GM04504 (cell line): ENCODE results near the gene BBS5.
"Not testable (repeated sequence)": the region's sequence is repeated elsewhere in the genome, so short reads cannot be mapped to it uniquely, and the experiment has no call there.

Source experiments
- DNase-seq: peaks from one replicate; pipeline ENCODE4 v3.0.0-alpha.2; 2012; ENCODE audit warnings: low read depth

BBS5 gene

GRCh38 chr2:169479257-169480078 lies at the start of gene BBS5:
TSS of gene BBS5 (plus strand) at chr2:169479494. CDS start at chr2:169479554, 60 bp downstream.
- DNase-seq = peak; percentile 66

DNA sequence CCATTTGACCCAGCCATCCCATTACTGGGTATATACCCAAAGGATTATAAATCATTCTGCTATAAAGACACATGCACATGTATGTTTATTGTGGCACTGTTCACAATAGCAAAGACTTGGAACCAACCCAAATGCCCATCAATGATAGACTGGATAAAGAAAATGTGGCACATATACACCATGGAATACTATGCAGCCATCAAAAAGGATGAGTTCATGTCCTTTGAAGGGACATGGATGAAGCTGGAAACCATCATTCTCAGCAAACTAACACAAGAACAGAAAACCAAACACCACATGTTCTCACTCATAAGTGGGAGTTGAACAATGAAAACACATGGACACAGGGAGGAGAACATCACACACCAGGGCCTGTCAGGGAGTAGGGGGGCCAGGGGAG lies 47.5 kb upstream of the BBS5 start:
- DNase-seq = not testable (repeated sequence)

DNA sequence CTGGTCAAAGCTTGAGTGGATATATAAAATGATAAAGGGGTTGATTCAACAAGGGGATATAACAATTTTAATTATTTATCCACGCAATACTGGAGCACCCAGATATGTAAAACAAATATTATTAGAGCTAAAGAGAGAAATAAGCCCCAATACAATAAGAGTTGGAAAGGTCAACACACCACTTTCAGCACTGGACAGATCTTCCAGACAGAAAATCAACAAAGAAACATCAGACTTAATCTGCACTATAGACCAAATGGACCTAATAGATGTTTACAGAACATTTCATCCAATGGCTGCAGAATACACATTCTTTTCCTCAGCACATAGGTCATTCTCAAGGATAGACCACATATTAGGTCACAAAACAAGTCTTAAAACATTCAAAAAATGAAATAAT lies 45.1 kb upstream of the BBS5 start:
- DNase-seq = not testable (repeated sequence)

GRCh38 chr2:169438466-169439072 lies 40.7 kb upstream of the BBS5 start:
- DNase-seq = no peak

- no peak for DNase-seq
Measured at GRCh38 chr2:169439900-169440299, 39.4 kb upstream of the BBS5 start.

DNA sequence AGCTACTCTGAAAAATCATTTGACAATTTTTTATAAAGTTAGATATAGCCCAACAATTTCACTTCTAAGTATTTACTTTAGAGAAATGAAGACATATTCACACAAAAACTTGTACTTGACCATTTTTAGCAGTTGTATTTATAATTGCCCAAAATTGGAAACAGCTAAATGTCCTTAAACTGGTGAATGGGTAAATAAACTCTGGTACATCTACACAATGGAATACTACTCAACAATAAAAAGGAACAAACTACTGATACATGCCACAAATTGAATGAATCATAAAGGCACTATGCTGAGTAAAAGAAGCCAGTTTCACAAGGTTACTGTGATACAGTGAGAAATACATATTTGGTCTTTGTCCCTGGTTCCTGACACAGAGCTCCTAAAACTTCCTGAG lies 32.8 kb upstream of the BBS5 start:
- no peak for DNase-seq

DNA sequence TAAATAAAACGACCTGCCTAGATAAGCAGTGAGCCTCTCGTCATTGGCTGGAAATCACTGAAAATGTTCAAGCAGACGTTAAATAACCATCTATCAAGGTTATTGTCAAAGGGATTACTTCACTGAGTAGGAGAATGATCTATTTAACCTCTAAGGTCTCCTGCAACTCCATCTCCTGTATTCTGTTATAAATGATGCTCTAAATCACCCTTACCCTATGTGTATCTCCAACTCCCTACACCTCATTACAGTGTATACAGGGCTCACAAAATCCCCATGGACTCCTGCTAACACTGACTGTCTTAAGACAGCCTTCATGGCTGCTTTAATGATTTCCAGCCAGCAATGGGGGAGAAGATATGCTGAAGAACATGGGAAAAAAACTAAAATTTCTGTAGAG lies 31.0 kb upstream of the BBS5 start:
- no peak for DNase-seq

DNA sequence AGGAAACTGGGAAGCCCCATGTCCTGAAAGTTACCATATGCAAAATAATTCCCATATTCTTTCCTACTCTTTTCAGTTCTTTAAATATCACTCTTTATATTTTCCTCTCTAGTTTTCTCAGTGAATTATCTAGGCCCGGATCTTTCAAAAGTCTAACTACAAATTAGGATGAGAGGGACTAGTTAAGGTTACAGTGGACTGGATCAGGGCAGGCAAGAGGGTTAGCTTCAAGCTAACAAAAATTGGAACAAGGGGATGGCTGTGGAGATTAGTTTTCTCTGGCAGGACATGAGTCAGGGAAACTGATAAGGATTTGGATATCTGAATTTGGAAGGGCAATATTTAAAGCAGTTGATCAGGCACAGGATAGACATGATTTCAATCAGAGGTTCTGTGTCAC lies 30.4 kb upstream of the BBS5 start:
- no peak for DNase-seq

DNA sequence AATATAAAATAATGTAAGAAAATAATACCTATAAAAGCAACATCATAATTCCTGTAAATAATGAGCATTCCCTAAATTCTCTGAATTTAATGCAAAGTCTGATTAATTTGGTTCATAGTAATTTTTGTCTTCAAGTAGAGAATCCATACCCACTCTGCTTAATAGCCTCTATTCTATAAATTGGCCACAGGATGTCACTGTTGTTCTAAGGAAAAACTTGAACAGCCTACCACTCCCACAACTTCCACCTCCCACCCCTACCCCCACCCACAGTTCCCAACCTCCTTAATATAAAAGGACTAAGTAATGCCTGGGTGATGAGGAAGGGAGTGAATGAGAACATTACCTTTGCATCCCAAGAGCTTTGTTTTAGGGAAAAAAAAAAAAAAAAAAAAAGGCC lies 27.2 kb upstream of the BBS5 start:
- DNase-seq = peak; percentile 6

GRCh38 chr2:169453044-169453443 lies 26.2 kb upstream of the BBS5 start:
- DNase-seq = not testable (repeated sequence)

DNA sequence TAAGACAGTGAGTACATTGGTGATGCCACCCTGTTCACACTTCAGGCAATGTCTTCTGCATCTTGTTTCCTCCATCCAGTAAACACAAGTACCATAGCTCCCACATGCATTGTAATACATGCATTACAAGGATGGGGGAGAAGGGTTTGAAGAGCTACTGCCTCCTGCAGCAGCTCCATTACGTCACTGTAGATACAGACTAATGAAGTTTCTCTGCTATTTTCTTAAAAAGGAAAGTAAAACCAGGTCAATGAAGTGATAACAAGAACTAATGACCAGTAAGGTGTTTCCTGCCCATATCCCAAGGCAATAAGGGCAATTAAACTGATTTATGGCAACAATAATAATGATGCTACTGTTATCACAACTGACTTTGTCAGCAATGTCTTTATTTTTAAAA lies 18.2 kb upstream of the BBS5 start:
- DNase-seq = no peak

GRCh38 chr2:169462896-169463695 lies 16.2 kb upstream of the BBS5 start:
- peak; percentile 35 for DNase-seq

- no peak for DNase-seq
Measured at GRCh38 chr2:169464466-169464865, 14.8 kb upstream of the BBS5 start.

- no peak for DNase-seq
Measured at GRCh38 chr2:169464882-169465281, 14.4 kb upstream of the BBS5 start.

DNA sequence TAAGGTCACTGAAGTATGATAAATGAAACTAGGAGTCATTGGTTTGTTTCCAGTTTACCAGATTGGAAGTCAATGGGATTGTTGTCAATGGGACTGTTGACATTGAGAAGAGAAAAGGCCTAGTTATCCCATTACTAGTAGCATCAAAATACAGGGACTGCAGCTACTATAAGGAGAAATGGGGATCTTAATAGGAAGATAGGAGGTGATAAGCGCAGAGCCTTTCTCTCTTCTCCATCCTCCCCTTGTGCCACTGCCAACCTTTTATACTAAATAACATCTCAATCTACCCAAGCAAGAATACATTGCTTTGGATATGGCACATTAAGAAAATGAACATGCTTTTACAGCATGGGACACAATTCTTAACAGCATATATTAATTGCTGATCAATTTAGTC lies 10.5 kb upstream of the BBS5 start:
- no peak for DNase-seq

GRCh38 chr2:169469952-169470572 lies 9.2 kb upstream of the BBS5 start:
- no peak for DNase-seq

DNA sequence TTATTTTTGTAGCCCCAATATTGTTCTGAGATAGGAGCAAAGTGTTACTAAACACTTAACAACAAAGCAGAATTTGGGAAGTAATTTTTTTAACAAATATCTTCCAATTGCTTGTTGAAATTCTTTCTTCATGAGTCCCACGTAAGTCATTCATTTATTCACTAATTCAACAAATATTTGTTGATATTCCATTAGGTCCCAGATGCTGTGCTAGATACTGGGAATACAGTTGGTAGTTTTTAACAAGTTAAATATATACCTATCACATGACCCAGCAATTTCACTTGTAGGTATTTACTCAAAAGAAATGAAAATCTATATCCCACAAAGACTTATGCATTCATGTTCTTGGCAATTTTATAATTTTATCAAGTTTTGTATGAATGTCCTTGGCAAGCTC lies 7.0 kb upstream of the BBS5 start:
- no peak for DNase-seq

- no peak for DNase-seq
Measured at GRCh38 chr2:169476459-169476858, 2.8 kb upstream of the BBS5 start.

DNA sequence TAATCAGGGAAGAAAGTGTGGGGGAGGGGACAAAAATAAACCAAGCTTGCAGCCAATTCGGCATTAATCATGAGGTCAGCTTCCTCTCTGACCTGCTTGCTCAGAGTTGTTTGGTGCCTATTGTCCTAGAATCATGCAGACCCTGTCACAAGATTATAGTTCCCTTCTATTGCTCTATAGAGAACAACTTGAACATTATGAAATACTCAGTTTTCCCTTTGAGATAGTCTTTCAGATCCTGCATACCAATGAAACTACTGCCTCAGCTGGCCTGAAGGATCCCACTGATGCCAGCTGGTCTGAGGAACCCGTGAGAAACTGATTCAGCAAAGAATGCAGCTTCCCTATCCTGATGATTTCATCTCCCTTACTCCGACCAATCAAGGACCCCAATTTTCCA lies 955 bp upstream of the BBS5 start:
- DNase-seq = no peak

DNA sequence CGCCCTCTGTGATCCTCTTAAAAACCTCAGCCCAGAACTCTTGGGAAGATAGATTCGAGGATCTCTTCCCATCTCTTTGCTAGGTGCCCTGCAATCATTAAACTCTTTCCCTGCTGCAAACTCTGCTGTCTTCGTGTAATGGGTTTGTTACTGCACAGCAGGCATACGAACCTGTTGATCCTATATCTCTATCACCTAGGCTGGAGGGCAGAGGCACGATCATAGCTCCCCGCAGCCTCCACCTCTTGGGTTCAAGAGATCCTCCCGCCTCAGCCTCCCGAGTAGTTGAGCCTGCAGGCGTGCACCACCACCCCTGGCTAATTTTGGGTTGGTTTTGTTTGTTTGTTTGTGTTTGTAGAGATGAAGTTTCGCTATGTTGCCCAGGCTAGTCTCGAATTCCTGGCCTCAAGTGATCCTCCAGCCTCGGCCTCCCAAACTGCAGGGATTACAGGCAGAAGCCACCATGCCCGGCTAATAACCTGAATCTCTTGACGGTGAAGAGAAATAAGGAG lies 493 bp upstream of the BBS5 start:
- no peak for DNase-seq

GRCh38 chr2:169480079-169480465 lies 778 bp downstream of the BBS5 start:
- no peak for DNase-seq

DNA sequence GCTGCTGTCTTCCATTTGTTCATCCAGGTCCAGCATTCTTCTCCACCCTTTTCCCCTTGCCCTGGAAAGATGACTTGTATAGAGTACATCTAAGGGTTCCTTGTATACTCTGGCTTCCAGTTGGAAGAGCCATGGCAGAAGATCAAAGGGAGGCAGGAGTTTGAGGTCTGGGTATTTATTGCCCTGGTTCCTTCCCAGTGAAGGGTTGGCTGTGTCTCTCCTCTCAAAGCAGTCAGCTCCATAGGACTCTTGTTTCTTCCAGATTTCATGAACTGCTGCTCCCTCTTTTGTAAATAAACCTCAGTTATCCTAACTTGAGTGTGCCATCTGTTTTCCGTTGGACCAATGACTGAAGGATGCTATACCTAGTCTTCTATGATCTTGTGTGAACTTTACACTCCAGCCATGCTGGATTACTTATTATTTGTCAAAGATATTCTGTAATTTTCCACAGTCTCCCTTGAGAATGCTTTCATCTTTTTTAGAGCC lies 6.4 kb downstream of the BBS5 start:
- no peak for DNase-seq
